ENCODE results near the gene ADAMTS7. TPM values are rescaled to one million over a fixed set of nuclear protein-coding genes. Genes with fewer than 3 reads are reported as not detected.
"Not testable (repeated sequence)": the region's sequence is repeated elsewhere in the genome, so short reads cannot be mapped to it uniquely, and the experiment has no call there.

The ADAMTS7 gene
- polyA plus RNA-seq, 1 donor: 10.6 TPM

- not testable (repeated sequence) for H3K4me3 ChIP-seq (ENCODE audit: low read length); DNase-seq
- no CpG with 5 or more reads among the region's 18 CpGs for WGBS (ENCODE audit: insufficient coverage, low lambda C conversion rate)
These were observed 46.0 kb downstream of the ADAMTS7 start for GRCh38 chr15:78765154-78765860.

GRCh38 chr15:78764340-78765153 is 46.7 kb downstream of the ADAMTS7 start:
- H3K27me3 ChIP-seq (ENCODE audit: control insufficient read depth, insufficient read depth, low read length); H3K4me1 ChIP-seq (ENCODE audit: control insufficient read depth, insufficient read depth, low read length); H3K36me3 ChIP-seq (ENCODE audit: control insufficient read depth, insufficient read depth, low read length); DNase-seq; H3K9me3 ChIP-seq (ENCODE audit: control insufficient read depth, low read depth, low read length); H3K27ac ChIP-seq (ENCODE audit: low read length); H3K4me3 ChIP-seq (ENCODE audit: low read length): not testable (repeated sequence)
- no CpG with 5 or more reads among the region's 28 CpGs for WGBS (ENCODE audit: insufficient coverage, low lambda C conversion rate)

More at GRCh38 chr15:78765154-78765860, 46.0 kb downstream of the ADAMTS7 start:
- H3K27ac ChIP-seq (ENCODE audit: low read length); H3K36me3 ChIP-seq (ENCODE audit: control insufficient read depth, insufficient read depth, low read length); H3K4me1 ChIP-seq (ENCODE audit: control insufficient read depth, insufficient read depth, low read length); H3K9me3 ChIP-seq (ENCODE audit: control insufficient read depth, low read depth, low read length); H3K27me3 ChIP-seq (ENCODE audit: control insufficient read depth, insufficient read depth, low read length): not testable (repeated sequence)

DNA sequence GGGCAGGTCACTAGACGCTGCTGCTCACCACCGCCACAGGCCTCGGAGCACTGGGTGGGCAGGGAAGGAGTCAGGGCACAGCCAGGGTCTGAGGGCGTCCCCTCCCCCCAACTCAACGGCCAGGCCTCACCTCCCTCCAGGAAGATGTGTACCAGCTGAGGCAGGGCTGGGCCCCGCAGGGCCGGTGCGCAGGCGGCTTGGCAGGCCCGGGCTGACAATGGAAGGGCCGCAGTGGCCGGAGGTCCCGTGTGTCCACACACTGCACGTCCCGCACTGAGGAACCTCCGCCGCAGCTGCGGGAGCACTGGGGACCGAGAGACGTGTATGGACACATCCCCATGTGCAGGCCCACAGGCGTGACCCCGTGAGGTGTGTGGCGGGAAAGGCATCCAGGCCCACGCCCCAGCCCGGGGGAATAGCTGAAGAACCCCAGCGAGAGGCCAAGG is 47.4 kb downstream of the ADAMTS7 start:
- no peaks in the 10 kb centered on the region for H3K9me3 ChIP-seq (ENCODE audit: control insufficient read depth, low read depth, low read length)
- no peak for DNase-seq

GRCh38 chr15:78762985-78763795 is 48.1 kb downstream of the ADAMTS7 start:
- no CpG with 5 or more reads among the region's 29 CpGs for WGBS (ENCODE audit: insufficient coverage, low lambda C conversion rate)
- H3K36me3 ChIP-seq (ENCODE audit: control insufficient read depth, insufficient read depth, low read length): no peaks in the 10 kb centered on the region
- no peak overlapping the region for H3K27ac ChIP-seq (ENCODE audit: low read length)
- H3K4me1 ChIP-seq (ENCODE audit: control insufficient read depth, insufficient read depth, low read length): no peaks in the 10 kb centered on the region
- no peaks in the 10 kb centered on the region for H3K9me3 ChIP-seq (ENCODE audit: control insufficient read depth, low read depth, low read length)
- H3K27me3 ChIP-seq (ENCODE audit: control insufficient read depth, insufficient read depth, low read length): no peaks in the 10 kb centered on the region
- no peak overlapping the region for H3K4me3 ChIP-seq (ENCODE audit: low read length)
- no peak for DNase-seq

More for the DNA sequence above, 47.4 kb downstream of the ADAMTS7 start:
- no peaks in the 10 kb centered on the region for H3K36me3 ChIP-seq (ENCODE audit: control insufficient read depth, insufficient read depth, low read length)
- H3K27ac ChIP-seq (ENCODE audit: low read length): no peak overlapping the region
- H3K27me3 ChIP-seq (ENCODE audit: control insufficient read depth, insufficient read depth, low read length): no peaks in the 10 kb centered on the region
- H3K4me3 ChIP-seq (ENCODE audit: low read length): no peak overlapping the region
- no CpG with 5 or more reads among the region's 26 CpGs for WGBS (ENCODE audit: insufficient coverage, low lambda C conversion rate)
- H3K4me1 ChIP-seq (ENCODE audit: control insufficient read depth, insufficient read depth, low read length): no peaks in the 10 kb centered on the region

GRCh38 chr15:78762386-78762961 is 48.8 kb downstream of the ADAMTS7 start:
- H3K4me1 ChIP-seq (ENCODE audit: control insufficient read depth, insufficient read depth, low read length); H3K27ac ChIP-seq (ENCODE audit: low read length); H3K36me3 ChIP-seq (ENCODE audit: control insufficient read depth, insufficient read depth, low read length); H3K27me3 ChIP-seq (ENCODE audit: control insufficient read depth, insufficient read depth, low read length); DNase-seq; H3K4me3 ChIP-seq (ENCODE audit: low read length); H3K9me3 ChIP-seq (ENCODE audit: control insufficient read depth, low read depth, low read length): not testable (repeated sequence)
- WGBS (ENCODE audit: insufficient coverage, low lambda C conversion rate): no CpG with 5 or more reads among the region's 25 CpGs

DNA sequence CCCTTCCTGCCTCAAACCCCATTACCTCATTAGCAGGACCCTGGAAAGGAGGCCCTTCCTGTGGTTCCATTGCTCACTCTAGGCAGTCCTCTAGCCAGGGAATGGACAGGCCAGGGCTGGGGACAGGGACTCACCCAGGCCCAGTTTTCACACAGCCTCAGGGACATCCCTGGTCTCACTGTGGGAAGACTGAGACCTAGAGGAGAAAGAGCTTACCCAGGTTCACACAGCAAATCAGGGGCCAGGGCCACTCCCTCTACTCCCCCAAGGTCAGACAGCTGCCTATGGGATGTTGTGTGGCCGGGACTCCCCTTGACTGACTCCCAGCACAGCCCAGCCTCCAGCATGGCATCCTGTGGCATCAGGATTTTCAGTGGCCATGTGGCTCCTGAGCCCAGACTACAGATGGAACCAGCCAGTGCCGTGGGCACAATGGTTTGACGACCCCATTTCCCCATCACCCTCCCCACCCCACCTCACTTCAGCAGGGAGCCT is 49.3 kb downstream of the ADAMTS7 start:
- H3K36me3 ChIP-seq (ENCODE audit: control insufficient read depth, insufficient read depth, low read length): no peaks in the 10 kb centered on the region
- no peak overlapping the region for H3K27ac ChIP-seq (ENCODE audit: low read length)
- no peaks in the 10 kb centered on the region for H3K27me3 ChIP-seq (ENCODE audit: control insufficient read depth, insufficient read depth, low read length)
- no peaks in the 10 kb centered on the region for H3K4me1 ChIP-seq (ENCODE audit: control insufficient read depth, insufficient read depth, low read length)
- no peak for DNase-seq
- no CpG with 5 or more reads among the region's 3 CpGs for WGBS (ENCODE audit: insufficient coverage, low lambda C conversion rate)
- H3K4me3 ChIP-seq (ENCODE audit: low read length): no peak overlapping the region
- no peaks in the 10 kb centered on the region for H3K9me3 ChIP-seq (ENCODE audit: control insufficient read depth, low read depth, low read length)

DNA sequence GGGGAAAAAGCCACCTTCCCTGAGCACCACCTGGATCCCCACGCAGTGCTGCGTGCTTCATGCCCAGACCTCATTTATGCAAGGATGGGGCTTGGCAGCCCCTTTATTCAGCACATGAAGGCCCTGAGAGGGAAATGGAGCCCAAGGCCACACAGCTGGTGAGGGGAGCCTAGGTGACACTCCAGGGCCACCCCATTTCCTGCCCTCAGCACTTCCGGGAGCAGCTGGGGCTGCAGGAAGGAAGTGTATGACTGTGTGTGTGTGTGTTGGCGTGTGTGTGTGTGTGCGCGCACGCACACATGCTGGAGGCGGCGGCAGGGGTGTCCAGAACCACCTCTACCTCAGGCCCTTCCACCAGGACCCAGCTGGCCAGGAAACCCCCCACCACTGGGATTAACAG is 49.8 kb downstream of the ADAMTS7 start:
- not testable (repeated sequence) for H3K27ac ChIP-seq (ENCODE audit: low read length); H3K9me3 ChIP-seq (ENCODE audit: control insufficient read depth, low read depth, low read length); H3K36me3 ChIP-seq (ENCODE audit: control insufficient read depth, insufficient read depth, low read length); H3K4me1 ChIP-seq (ENCODE audit: control insufficient read depth, insufficient read depth, low read length); H3K4me3 ChIP-seq (ENCODE audit: low read length); H3K27me3 ChIP-seq (ENCODE audit: control insufficient read depth, insufficient read depth, low read length)
- WGBS (ENCODE audit: insufficient coverage, low lambda C conversion rate): no CpG with 5 or more reads among the region's 9 CpGs
- peak; percentile 43 to 51 for DNase-seq

DNA sequence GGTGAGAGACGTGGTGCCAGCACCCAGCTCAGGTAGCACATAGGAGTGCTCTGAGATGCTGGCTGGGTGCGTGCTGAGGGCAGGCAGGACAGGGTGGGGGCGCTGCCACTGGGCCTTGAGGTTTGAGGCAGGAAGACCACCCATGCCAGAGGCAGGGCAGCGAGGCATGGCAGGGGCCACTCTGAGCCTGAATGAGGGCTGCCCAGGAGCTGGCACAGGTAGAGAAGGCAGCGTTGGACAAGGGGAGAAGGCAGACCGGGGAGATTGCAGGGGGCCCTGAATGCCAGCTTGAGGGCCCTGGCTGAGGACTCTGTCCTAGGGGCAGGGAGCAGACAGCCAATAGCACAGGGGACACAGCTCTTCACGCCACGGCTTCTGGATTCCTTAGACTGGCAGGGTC is 50.2 kb downstream of the ADAMTS7 start:
- H3K27ac ChIP-seq (ENCODE audit: low read length): no peak overlapping the region
- WGBS (ENCODE audit: insufficient coverage, low lambda C conversion rate): no CpG with 5 or more reads among the region's 8 CpGs
- no peak for DNase-seq

DNA sequence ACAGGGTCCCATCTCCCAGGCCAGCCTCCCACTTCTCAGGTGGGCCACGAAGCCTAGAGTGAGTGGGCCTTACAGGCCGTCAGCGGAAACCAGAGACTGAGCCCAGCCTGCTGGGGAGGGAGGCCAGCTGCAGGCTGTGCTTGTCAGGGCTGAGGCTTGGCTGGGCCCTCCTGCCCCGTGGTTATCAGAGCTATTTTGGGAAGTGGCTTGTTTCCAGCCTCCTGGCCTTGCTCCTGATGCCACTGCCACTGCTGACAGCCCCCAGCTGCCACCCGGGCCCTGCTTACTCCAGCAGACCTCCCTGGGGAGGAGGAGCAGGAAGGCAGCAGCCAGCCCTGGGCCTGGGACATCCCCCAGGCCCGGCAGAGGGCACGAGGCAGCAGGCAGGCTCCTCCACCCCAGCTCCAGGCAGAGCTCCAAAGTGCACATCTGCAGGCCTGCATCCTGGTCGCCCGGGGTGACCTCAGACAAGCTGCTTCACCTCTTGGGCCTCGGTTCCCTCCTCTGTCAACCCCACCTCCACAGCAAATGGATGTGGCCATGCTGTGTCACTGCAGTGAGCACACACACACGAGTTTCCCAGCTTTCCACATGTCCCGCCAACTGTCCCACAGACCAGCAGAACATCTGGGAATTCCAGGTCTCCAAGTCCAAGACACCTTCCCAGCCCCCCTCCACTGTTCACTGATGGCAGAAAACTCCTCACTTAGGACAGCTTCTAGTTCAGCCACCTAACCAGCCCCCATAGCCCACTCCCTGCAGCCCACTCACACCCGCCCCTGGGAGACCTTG is 51.0 kb downstream of the ADAMTS7 start:
- DNase-seq; H3K27ac ChIP-seq (ENCODE audit: low read length); H3K9me3 ChIP-seq (ENCODE audit: control insufficient read depth, low read depth, low read length); H3K4me3 ChIP-seq (ENCODE audit: low read length); H3K36me3 ChIP-seq (ENCODE audit: control insufficient read depth, insufficient read depth, low read length); H3K4me1 ChIP-seq (ENCODE audit: control insufficient read depth, insufficient read depth, low read length); H3K27me3 ChIP-seq (ENCODE audit: control insufficient read depth, insufficient read depth, low read length): not testable (repeated sequence)
- no CpG with 5 or more reads among the region's 13 CpGs for WGBS (ENCODE audit: insufficient coverage, low lambda C conversion rate)

More for the DNA sequence above, 50.2 kb downstream of the ADAMTS7 start:
- Histone ChIP-seq H3K4me3 (ENCODE audit: low read length) (no peak overlapping the region), H3K36me3 (ENCODE audit: control insufficient read depth, insufficient read depth, low read length) (no peaks in the 10 kb centered on the region), H3K9me3 (ENCODE audit: control insufficient read depth, low read depth, low read length) (no peaks in the 10 kb centered on the region), H3K27me3 (ENCODE audit: control insufficient read depth, insufficient read depth, low read length) (no peaks in the 10 kb centered on the region), H3K4me1 (ENCODE audit: control insufficient read depth, insufficient read depth, low read length) (no peaks in the 10 kb centered on the region)

Measured in large intestine (tissue), 3 donors.